Gastroesophageal sphincter (tissue), 4 donors: ENCODE data around the gene MYH14. TPM values are rescaled to one million over a fixed set of nuclear protein-coding genes. Genes with fewer than 3 reads are reported as not detected.

Experiments used
- ATAC-seq: fragments of 150-250 bp; one replicate; pipeline ENCODE4 v1.9.1; 2016; ENCODE audit warnings: mild to moderate bottlenecking, moderate library complexity
- H3K27ac ChIP-seq, 4 donors: fragments of 200-600 bp; sonication (generic) in 3 of 4; 1 replicate in 3 of 4; 2 replicates in 1 of 4; pipeline ENCODE4 v1.5.1; 2016 to 2019
- H3K27me3 ChIP-seq: fragments of 200-600 bp; sonication (generic); one replicate; pipeline ENCODE4 v1.5.1; 2019
- H3K36me3 ChIP-seq, 2 donors: fragments of 200-600 bp; sonication (generic); one replicate each; pipeline ENCODE4 v1.5.1; 2019; ENCODE audit warnings: control low read depth in 1 of 2
- H3K4me1 ChIP-seq, 3 donors: fragments of 200-600 bp; sonication (generic); 1 replicate in 2 of 3; 2 replicates in 1 of 3; pipeline ENCODE4 v1.5.1; 2016 to 2019; ENCODE audit warnings: control low read depth in 2 of 3
- H3K4me3 ChIP-seq, 2 donors: fragments of 200-600 bp; sonication (generic); one replicate each; pipeline ENCODE4 v1.5.1; 2019; ENCODE audit warnings: mild to moderate bottlenecking in 1 of 2, moderate library complexity in 1 of 2
- H3K9me3 ChIP-seq, 3 donors: fragments of 200-600 bp; sonication (generic); one replicate each; pipeline ENCODE4 v1.5.1; 2017 to 2019; ENCODE audit warnings: control low read depth in 2 of 3
- CTCF ChIP-seq, 4 experiments: fragments of 200-600 bp in 2 of 4; fragments of 450-650 bp in 2 of 4; sonication (generic) in 1 of 4; IDR thresholded peaks; one replicate each; pipeline ENCODE4 v1.5.1; 2017 to 2019; ENCODE audit warnings: antibody characterized with exemption in 4 of 4, mild to moderate bottlenecking in 2 of 4, moderate library complexity in 2 of 4
- EP300 ChIP-seq: sonication (generic); formaldehyde crosslinking; IDR thresholded peaks from one replicate; pipeline ENCODE4 v1.6.1; 2017; ENCODE audit warnings: antibody characterized with exemption, mild to moderate bottlenecking
- POLR2A ChIP-seq, 2 donors: fragments of 450-650 bp; IDR thresholded peaks; one replicate each; pipeline ENCODE4 v1.6.1; 2017; ENCODE audit warnings: antibody characterized with exemption in 2 of 2, mild to moderate bottlenecking in 2 of 2, moderate library complexity in 1 of 2
- POLR2AphosphoS5 ChIP-seq: sonication (generic); formaldehyde crosslinking; IDR thresholded peaks from one replicate; pipeline ENCODE4 v1.6.1; 2017; ENCODE audit warnings: antibody characterized with exemption
- WGBS, 2 donors: methylation state at CpG; one replicate each; pipeline ENCODE4 v1.1.5; 2018; ENCODE audit warnings: low coverage in 1 of 2; 5-methylcytosine and 5-hydroxymethylcytosine counted together
- total RNA-seq, 4 donors: library from RNA; depleted of rRNA; stranded (reverse); fragments of >200 nt; gene quantifications; one replicate each; pipeline ENCODE4 v1.1.0, GENCODE V29; 2016

MYH14 gene
- total RNA-seq, 4 donors from 2014 or later: 3.5 to 10.0 (median 6.1) TPM

DNA sequence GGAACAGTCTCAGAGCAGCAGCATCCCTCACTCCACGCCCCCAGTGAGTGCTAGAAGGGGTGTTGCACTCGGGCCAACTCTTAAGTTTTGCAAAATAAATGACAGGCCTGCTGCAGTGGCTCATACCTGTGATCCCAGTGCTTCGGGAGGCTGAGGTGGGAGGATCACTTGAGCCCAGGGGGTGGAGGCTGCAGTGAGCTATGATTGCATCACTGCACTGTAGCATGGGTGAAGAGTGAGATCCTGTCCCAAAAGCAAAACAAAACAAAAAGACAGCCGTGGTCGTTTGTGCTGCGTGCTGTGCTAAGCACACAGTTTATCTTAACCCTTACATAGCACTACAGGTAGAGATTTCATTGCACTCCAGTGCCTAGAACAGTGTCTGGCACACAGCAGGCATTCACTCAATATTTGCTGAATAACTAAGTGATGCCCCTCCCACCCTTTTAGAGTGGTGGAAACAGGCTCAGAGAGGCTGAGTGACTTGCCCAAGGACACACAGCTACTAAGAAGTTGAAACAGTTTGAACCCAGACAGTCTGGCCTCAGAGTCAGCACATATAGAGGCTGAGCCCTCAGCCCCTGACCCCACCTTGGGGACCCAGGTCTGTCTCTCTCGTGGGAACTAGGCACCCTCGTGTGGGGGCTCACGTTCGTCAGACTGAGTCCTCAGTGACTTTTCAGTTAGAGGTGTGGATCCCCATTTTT lies 107.5 kb downstream of the MYH14 start:
- Histone ChIP-seq H3K36me3 (peaks cover 0 to 9% of the 10 kb centered on the region in 2 donors), H3K27ac (no peak overlapping the region)
- 0 to 16% methylated on average over 2 to 5 of the region's 10 CpGs for WGBS, 2 donors

DNA sequence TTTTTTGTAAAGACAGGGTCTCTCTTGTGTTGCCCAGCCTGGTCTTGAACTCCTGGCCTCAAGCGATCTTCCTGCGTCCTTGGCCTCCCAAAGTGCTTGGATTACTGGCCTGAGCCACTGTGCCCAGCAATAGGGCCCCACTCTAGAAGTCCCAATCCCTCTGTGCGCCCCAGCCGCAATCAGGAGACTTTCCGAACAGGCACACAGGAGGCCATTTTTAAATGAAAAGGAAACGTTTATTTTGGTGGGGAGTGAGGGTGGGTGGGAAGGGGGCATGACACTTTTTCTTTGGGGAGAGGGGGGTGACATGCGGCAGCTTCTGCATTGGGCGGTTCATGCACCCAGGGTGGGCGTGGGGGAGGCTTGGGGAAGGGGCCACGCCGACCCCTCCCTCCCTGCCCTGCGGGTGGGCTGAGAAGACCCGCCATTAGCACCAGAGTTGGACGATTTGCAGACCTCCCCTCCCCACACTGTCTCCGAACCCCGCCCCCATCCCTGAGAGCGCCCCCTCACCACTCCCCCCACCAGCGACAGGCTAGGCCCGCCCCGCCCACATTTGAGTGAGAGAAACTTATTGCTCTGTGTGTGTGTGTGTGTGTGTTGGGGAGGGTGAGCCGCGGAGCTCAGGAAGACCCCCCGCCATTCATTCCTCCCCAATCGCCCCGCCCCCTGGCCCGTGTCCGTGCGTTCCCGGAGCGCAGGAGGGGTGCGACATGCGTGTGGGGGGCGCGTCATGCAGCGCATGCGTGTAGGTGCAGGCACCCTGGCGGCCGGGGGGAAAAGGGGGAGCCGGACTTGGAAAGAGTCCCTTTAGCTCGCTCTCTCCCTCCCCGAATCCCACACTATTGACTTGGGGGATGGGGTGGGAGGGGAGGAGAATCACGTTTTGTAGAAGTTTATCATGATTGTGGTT lies 108.6 kb downstream of the MYH14 start:
- H3K4me3 ChIP-seq: no peak overlapping the region
- ATAC-seq: no peak
- 5% methylated on average over 8 of the region's 42 CpGs; no CpG with 5 or more reads in 1 of the 2 donors for WGBS, 2 donors
- peaks cover 0 to 3% of the 10 kb centered on the region in 2 donors for H3K36me3 ChIP-seq
- H3K27me3 ChIP-seq: peaks cover 91% of the 10 kb centered on the region
- H3K27ac ChIP-seq: no peak overlapping the region
- H3K9me3 ChIP-seq: peaks cover 0 to 20% (median 0%) of the 10 kb centered on the region in 3 donors
- no peaks in the 10 kb centered on the region for H3K4me1 ChIP-seq
- TF ChIP-seq EP300 (no peak), POLR2AphosphoS5 (no peak), POLR2A (IDR thresholded peaks at IDR 0.05) (no peak), CTCF (IDR thresholded peaks at IDR 0.05) (no peak)

More for the DNA sequence above, 107.5 kb downstream of the MYH14 start:
- Histone ChIP-seq H3K4me3 (no peak overlapping the region), H3K9me3 (peaks cover 0 to 24% (median 0%) of the 10 kb centered on the region in 3 donors), H3K4me1 (no peaks in the 10 kb centered on the region), H3K27me3 (peaks cover 80% of the 10 kb centered on the region)
- TF ChIP-seq POLR2AphosphoS5 (no peak), EP300 (no peak), CTCF (IDR thresholded peaks at IDR 0.05) (no peak), POLR2A (IDR thresholded peaks at IDR 0.05) (no peak)
- ATAC-seq: no peak

DNA sequence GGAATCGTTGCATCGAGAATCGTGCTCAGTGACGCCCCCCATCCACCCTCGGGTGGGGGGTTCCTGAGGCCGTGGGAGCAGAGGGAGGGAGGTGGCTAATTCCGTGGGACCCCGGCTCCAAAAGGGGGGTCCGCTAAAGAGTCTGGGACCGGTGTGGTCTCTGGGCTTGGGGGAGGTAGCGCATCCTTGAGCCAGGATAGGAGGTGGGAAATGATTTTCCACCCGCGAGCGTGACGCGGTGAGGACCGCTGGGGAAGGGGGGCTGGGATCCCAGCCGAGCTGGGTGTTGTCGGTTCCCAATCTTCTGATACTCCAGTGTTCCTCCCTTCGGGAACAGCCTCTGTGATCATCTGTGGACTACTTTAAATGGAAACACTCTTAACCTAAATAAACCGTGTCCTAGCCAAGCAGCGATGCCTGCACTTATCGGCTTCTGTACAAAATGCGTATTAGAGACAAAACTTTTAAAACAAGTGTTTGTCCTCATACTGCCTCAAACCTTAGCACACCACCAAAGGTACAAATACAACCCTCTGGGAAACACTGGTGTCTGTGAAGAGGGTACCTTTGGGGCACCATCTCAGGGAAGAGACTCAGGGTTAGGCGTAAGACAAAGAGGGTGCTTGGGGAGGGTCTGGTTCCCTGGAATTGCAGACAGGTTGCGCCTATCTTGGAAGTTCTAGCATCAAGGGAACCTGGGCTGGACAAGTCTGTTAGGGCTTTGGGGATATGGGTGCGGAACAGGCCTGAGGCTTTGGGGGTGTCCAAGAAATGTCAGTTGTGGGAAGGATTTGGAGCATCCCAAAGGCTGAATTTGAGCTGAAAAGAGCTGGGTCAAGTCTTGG lies 109.8 kb downstream of the MYH14 start:
- 0 to 7% methylated on average over 1 to 5 of the region's 27 CpGs for WGBS, 2 donors
- no peaks in the 10 kb centered on the region for H3K4me1 ChIP-seq
- no peak for TF ChIP-seq POLR2A (IDR thresholded peaks at IDR 0.05)
- no peak for TF ChIP-seq CTCF (IDR thresholded peaks at IDR 0.05)
- no peak for TF ChIP-seq EP300
- TF ChIP-seq POLR2AphosphoS5: no peak
- no peaks in the 10 kb centered on the region for H3K36me3 ChIP-seq
- H3K9me3 ChIP-seq: peaks cover 0 to 8% (median 0%) of the 10 kb centered on the region in 3 donors
- no peak overlapping the region for H3K4me3 ChIP-seq
- no peak overlapping the region for H3K27ac ChIP-seq
- peaks cover 100% of the 10 kb centered on the region for H3K27me3 ChIP-seq
- no peak for ATAC-seq

- Histone ChIP-seq H3K4me3 (no peak overlapping the region), H3K27ac (no peak overlapping the region), H3K4me1 (no peaks in the 10 kb centered on the region), H3K9me3 (peaks cover 0 to under 1% (median 0%) of the 10 kb centered on the region in 3 donors), H3K27me3 (peaks cover 98% of the 10 kb centered on the region), H3K36me3 (no peaks in the 10 kb centered on the region)
- no peak for ATAC-seq
- 3 to 7% methylated on average over 6 to 11 of the region's 20 CpGs for WGBS, 2 donors
- TF ChIP-seq POLR2AphosphoS5 (no peak), EP300 (no peak), POLR2A (IDR thresholded peaks at IDR 0.05) (no peak), CTCF (IDR thresholded peaks at IDR 0.05) (no peak)
Observed at GRCh38 chr19:50313812-50314536, 110.6 kb downstream of the MYH14 start.
